HepG2 (cell line): ENCODE results near the gene C22orf39. TPM values are rescaled to one million over a fixed set of nuclear protein-coding genes. Genes with fewer than 3 reads are reported as not detected.

Experiments
- ATAC-seq: fragments of 200-7000 bp; cut with Tn5 transposase; 3 replicates; pipeline ENCODE4 v1.9.1; 2020; ENCODE audit warnings: mild to moderate bottlenecking, moderate library complexity
- BruUV-seq: library from RNA; stranded (reverse); fragments of 400-500 nt; replicated peaks from 2 replicates; lab custom pipeline; 2021; lab: Mats Ljungman, UMichigan
- CTCF ChIA-PET: fragments of 300-600 bp; formaldehyde crosslinking; extraction: SDS; loops from one replicate; lab custom pipeline; 2021; ENCODE audit warnings: low total read pairs, inconsistent platforms, low intra/inter-chr PET ratio; lab: Yijun Ruan, JAX
- POLR2A ChIA-PET: fragments of 350-600 bp; sonication (Branson Sonifier 250); formaldehyde crosslinking; loops from one replicate; lab custom pipeline; 2020; ENCODE audit warnings: antibody characterized with exemption, inconsistent platforms; lab: Yijun Ruan, JAX
- DNase-seq: peaks from one replicate; pipeline ENCODE4 v3.0.0-alpha.2; 2015; ENCODE audit warnings: low spot score
- FAIRE-seq: peaks from 3 replicates; lab custom pipeline; 2011; peaks lifted over from hg19 to GRCh38; lab: Jason Lieb, UNC
- H2AFZ ChIP-seq: one replicate; pipeline ENCODE4 v1.6.1; 2011; ENCODE audit warnings: low read length, inconsistent platforms
- H3K27ac ChIP-seq: fragments of 300-600 bp; 3 replicates; pipeline ENCODE4 v1.8.0; 2011; ENCODE audit warnings: mixed run types, mild to moderate bottlenecking, mixed read lengths, low read length, inconsistent platforms; ENCODE audit not compliant: insufficient read depth; ENCODE audit errors: extremely low read length
- H3K27me3 ChIP-seq, 2 experiments: fragments of 200-600 bp in 1 of 2; 2 replicates in 1 of 2; 3 replicates in 1 of 2; pipeline versions ENCODE4 v1.6.0 to v1.8.0; 2011; ENCODE audit warnings: low read length in 2 of 2, mild to moderate bottlenecking in 2 of 2, moderate library complexity in 2 of 2, inconsistent platforms in 1 of 2; ENCODE audit not compliant: insufficient read depth in 2 of 2, control insufficient read depth in 1 of 2
- H3K36me3 ChIP-seq, 2 experiments: fragments of 200-600 bp in 1 of 2; replicated peaks in 1 of 2; 2 replicates in 1 of 2; 3 replicates in 1 of 2; pipeline versions ENCODE4 v1.5.1 to v1.8.0; 2011; ENCODE audit warnings: low read length in 2 of 2, inconsistent platforms in 1 of 2; ENCODE audit not compliant: insufficient read depth in 2 of 2, control insufficient read depth in 1 of 2
- H3K4me1 ChIP-seq: 2 replicates; pipeline ENCODE4 v1.5.1; 2012; ENCODE audit warnings: low read length, inconsistent platforms; ENCODE audit not compliant: insufficient read depth
- H3K4me2 ChIP-seq: 2 replicates; pipeline ENCODE4 v1.6.0; 2011; ENCODE audit warnings: low read depth, low read length, inconsistent platforms
- H3K4me3 ChIP-seq, 3 experiments: fragments of 200-600 bp in 1 of 3; sonication (generic), shearing (Covaris generic) in 1 of 3; replicated peaks in 1 of 3; 2 replicates each; pipeline ENCODE4 v1.5.1; 2011 to 2016; ENCODE audit warnings: low read length in 3 of 3, inconsistent platforms in 2 of 3, low read depth in 2 of 3, mild to moderate bottlenecking in 2 of 3, control low read depth in 1 of 3, mixed read lengths in 1 of 3; ENCODE audit not compliant: insufficient read depth in 1 of 3
- H3K79me2 ChIP-seq: one replicate; pipeline ENCODE4 v1.6.1; 2011; ENCODE audit warnings: low read length, inconsistent platforms; ENCODE audit not compliant: insufficient read depth
- H3K9ac ChIP-seq: 2 replicates; pipeline ENCODE4 v1.6.0; 2011; ENCODE audit warnings: mild to moderate bottlenecking, low read depth, low read length, inconsistent platforms; ENCODE audit not compliant: insufficient read depth
- H3K9me3 ChIP-seq: 2 replicates; pipeline ENCODE4 v1.5.1; 2012; ENCODE audit warnings: mild to moderate bottlenecking, low read length
- H4K20me1 ChIP-seq: 2 replicates; pipeline ENCODE4 v1.6.0; 2011; ENCODE audit warnings: inconsistent platforms, mild to moderate bottlenecking, low read length, moderate library complexity; ENCODE audit not compliant: insufficient read depth
- AKNA ChIP-seq: sonication (generic); formaldehyde crosslinking; IDR thresholded peaks from 2 replicates; pipeline ENCODE4 v1.4.0; 2020; ENCODE audit warnings: missing genetic modification reagents, borderline replicate concordance
- GPBP1L1 ChIP-seq: sonication (generic); formaldehyde crosslinking; IDR thresholded peaks from 2 replicates; pipeline ENCODE4 v1.5.0; 2020; ENCODE audit warnings: mild to moderate bottlenecking, missing genetic modification reagents
- SMAD3 ChIP-seq: sonication (generic); formaldehyde crosslinking; IDR thresholded peaks from 2 replicates; pipeline ENCODE4 v1.4.0; 2020; ENCODE audit warnings: missing genetic modification reagents
- SUZ12 ChIP-seq: fragments of 150-350 bp; IDR thresholded peaks from 2 replicates; pipeline ENCODE4 v1.6.1; 2014; ENCODE audit warnings: low read depth, low read length
- ZNF136 ChIP-seq: sonication (generic); formaldehyde crosslinking; IDR thresholded peaks from 2 replicates; pipeline ENCODE4 v1.8.1; 2022; ENCODE audit warnings: low read depth, mild to moderate bottlenecking, moderate library complexity, missing genetic modification reagents
- ZNF383 ChIP-seq: sonication (generic); formaldehyde crosslinking; IDR thresholded peaks from 2 replicates; pipeline ENCODE4 v1.4.0; 2020; ENCODE audit warnings: missing genetic modification reagents, mild to moderate bottlenecking, borderline replicate concordance
- ZNF609 ChIP-seq: sonication (generic); formaldehyde crosslinking; IDR thresholded peaks from 2 replicates; pipeline ENCODE4 v1.4.0; 2020; ENCODE audit warnings: mild to moderate bottlenecking, missing genetic modification reagents, borderline replicate concordance
- ZNF652 ChIP-seq: IDR thresholded peaks from 2 replicates; pipeline ENCODE4 v1.6.1; 2016; ENCODE audit warnings: low read depth, borderline replicate concordance
- WGBS: methylation state at CpG from one replicate; pipeline ENCODE4 v1.1.6; 2017; ENCODE audit warnings: low lambda C conversion rate; 5-methylcytosine and 5-hydroxymethylcytosine counted together
- in situ Hi-C: cut with HindIII; loops from 2 replicates; pipeline ENCODE4 v1.10.0; 2017; ENCODE audit warnings: low pct_unique_long_range_greater_than_20kb; ENCODE audit not compliant: extremely low pct_ligation_motif_present
- intact Hi-C: fragments of 100-400 bp; cut with micrococcal nuclease; formaldehyde crosslinking; loops from one replicate; pipeline ENCODE4 v1.10.0; 2022; ENCODE audit not compliant: unreplicated experiment
- polyA plus RNA-seq, 8 experiments: library from polyadenylated mRNA; depleted of rRNA in 3 of 8; stranded (reverse) in 7 of 8; unstranded in 1 of 8; fragments of >200 nt; fragmentation: Illumina TruSeq in 4 of 8; extraction: Trizol in 4 of 8; gene quantifications; 2 replicates each; pipeline versions ENCODE4 v1.2.1 to v1.2.3, GENCODE V29; 2011 to 2016; ENCODE audit warnings: low read depth in 4 of 8, missing spikeins in 1 of 8, mixed read lengths in 1 of 8; ENCODE audit not compliant: insufficient read depth in 1 of 8
- total RNA-seq, 5 experiments: library from RNA; depleted of rRNA; stranded (reverse); fragments of >200 nt; fragmentation: Illumina TruSeq; extraction: Trizol; gene quantifications; 2 replicates each; pipeline ENCODE4 v1.2.3, GENCODE V29; 2016; ENCODE audit warnings: low read depth in 1 of 5

Gene C22orf39
- total and polyA plus RNA-seq, 2 of the 13 experiments (the other 11 are each of a cell fraction or from before 2014, with no cell fraction given), result 23.4 to 26.4 TPM

- TF ChIP-seq SMAD3 (no peak), ZNF609 (CRISPR knock-in tag) (no peak), SUZ12 (no peak), GPBP1L1 (CRISPR knock-in tag) (no peak), ZNF136 (no peak)
These were observed 6.2 kb upstream of the C22orf39 start (continued) for GRCh38 chr22:19453718-19454117.

GRCh38 chr22:19451570-19451969 is 4.1 kb upstream of the C22orf39 start:
- H3K27ac ChIP-seq, result no peak overlapping the region
- no peak overlapping the region for H3K4me3 ChIP-seq
- WGBS, result 100% methylated on average over 4 of the region's 4 CpGs
- H3K4me2 ChIP-seq, result no peak overlapping the region
- H3K4me1 ChIP-seq, result peaks cover 20% of the 10 kb centered on the region
- DNase-seq, result no peak
- H3K36me3 ChIP-seq, result peaks cover 14 to 61% of the 10 kb centered on the region in 2 experiments; a peak in 4 of 5 replicates
- peaks cover 10% of the 10 kb centered on the region for H3K79me2 ChIP-seq
- no TSS peak for BruUV-seq
- no peak for FAIRE-seq
- intact Hi-C loops (no loop called here), in situ Hi-C loops (no loop called here)
- POLR2A ChIA-PET, result no interaction called here
- H3K9ac ChIP-seq, result no peak overlapping the region
- H3K9me3 ChIP-seq, result no peaks in the 10 kb centered on the region
- no peak for ATAC-seq
- CTCF ChIA-PET, result no interaction called here
- H3K27me3 ChIP-seq, result no peaks in the 10 kb centered on the region; a peak in 1 of 5 replicates
- no peak overlapping the region for H2AFZ ChIP-seq
- no peaks in the 10 kb centered on the region for H4K20me1 ChIP-seq
- no peak for TF ChIP-seq ZNF383
- no peak for TF ChIP-seq ZNF652 (CRISPR knock-in tag)
- TF ChIP-seq AKNA (CRISPR knock-in tag), result no peak
- no peak for TF ChIP-seq SMAD3
